ENCODE measurements around the gene ASB16.
A peak's percentile ranks its signal among the peaks of the same experiment; 100 is the strongest.

Gene ASB16

DNA sequence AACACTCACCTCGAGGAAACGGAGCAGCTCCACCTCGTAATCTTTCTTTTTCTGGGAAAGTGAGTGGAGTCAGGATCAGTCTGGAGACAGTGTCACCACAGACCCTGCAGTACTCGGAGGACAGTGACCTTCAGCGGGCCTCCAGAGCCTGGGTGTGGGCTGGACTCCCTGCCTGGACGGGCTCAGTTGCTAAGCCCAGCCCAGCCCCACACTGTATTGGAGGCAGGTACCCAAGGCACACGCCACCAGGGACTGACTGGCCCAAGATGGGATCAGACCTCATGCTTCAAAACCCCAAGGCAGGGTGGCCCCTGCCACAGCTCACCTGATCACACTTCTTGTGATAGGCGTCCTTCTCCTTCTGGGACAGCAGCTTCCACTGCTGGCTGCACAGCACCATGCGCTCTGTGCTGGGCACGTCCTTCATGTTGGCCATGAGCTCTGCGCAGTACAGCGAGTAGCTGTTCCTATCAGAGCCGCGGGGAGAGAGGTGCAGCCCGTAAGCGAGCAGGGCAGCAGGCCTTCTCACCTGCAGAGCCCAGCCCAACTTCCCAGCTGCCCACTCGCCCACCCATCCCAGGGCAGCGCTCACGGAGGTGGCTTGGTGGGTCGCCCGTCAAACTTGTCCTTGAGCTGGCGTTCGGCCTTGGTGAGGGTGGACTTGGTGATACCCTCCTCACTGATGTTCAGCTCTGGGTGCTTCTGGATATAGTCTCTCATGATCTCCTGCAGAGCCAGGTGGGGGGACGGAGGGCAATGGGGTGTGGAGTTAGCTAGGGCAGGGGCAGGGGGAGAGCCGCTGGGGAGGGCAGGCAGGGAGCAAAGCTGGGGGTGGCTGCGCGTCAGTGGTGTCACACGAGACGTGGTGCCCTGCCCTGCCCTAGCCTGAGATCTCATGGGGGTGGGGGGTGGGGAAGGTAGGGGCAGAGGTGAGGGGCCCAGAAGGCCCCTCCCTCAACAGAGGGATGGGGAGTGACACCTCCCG is 41.1 kb downstream of the ASB16 start:
- DNase-seq, result no peak

DNA sequence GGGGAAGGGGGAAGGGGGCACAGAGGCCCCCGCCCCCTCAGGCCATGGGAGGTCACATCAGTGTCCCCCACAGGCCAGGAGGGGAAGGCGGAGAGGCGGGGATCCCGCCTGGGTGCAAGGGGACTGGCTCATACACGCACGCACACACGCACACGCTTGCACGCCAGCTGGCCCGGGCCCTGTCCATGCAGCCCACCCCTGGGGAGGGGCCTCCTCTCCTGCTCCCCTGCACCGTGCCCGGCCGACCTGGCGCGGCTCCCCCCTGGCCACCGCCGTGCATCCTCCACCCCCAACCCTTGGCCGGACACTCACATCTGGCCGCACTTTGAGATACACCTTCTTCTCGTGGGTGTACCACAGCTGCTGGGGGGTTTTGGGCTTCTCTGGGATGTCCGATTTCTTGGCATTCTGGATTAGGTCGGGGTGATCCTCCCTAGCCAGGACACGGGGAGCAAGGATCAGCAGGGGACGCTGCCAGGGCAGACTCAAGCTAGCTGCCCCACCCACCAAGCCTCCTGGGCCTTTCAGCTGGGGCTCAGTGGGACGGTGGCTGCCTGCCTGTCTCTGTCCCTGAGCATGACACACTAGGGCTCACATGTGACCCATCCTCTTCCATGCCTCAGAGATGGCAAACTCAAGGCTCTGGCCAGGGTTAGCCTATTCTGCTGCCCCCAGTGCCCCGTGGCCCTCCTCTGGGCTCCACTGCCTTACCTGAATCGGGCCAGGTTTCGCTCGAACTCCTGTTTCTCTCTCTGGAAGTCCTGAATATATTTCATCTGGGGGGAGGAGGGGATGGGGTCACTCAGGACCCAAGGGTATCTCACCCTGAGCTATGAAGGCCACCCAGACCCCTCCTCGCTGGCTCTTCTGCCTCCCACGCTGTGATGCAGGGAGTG is 42.3 kb downstream of the ASB16 start:
- DNase-seq, result no peak

DNA sequence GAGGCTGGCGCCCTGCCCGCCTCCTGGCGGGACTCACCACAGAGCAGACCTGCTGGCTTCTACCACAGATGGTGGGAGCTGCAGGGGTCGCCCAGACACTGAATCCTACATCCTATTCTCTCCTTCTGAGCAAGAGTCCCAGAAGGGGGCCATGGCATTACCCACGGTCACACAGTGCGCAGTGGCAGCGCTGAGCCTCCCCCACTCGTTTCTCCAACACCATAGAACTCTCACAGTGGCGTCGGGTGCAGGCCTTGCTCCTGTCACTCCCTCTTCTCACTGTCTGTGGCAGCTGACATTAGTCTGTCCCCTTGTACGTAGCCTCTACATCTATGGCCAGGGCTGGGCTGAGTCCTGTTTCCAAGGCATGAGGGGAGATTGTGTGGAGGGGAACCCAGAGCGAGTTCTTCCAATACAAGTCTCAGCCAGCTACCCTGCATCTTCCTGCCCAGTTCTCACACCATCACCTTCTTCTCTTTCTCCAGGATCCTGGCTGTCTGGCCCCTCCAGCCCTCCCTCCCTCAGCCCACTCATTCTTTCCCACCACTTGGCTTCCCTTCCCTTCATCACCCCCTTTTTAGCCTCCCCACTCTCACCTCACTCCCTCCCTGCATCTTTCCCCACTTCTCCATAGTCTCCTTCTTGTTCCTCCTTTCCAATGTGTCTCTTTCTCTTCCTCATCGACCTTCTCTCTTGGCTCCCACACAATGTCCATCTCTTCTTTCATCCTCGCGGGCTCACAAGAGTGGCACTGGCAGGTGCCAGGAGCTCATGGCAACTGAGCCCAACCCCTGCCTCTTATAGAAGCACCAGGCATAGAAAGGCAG is 43.1 kb downstream of the ASB16 start:
- DNase-seq, result no peak

DNA sequence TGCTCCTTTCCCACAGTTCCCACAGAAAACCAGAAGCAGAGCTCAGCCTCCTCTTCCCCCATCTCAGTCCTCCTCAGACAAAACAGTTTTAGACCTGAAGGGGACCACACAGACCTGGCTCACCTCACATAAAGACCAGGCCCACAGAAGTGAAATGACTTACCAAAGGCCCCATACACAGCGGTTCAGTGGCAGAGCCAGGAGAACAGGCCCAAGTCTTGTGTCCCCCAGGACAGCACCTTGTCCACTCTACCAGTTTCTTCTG is 43.7 kb downstream of the ASB16 start:
- DNase-seq, result no peak

DNA sequence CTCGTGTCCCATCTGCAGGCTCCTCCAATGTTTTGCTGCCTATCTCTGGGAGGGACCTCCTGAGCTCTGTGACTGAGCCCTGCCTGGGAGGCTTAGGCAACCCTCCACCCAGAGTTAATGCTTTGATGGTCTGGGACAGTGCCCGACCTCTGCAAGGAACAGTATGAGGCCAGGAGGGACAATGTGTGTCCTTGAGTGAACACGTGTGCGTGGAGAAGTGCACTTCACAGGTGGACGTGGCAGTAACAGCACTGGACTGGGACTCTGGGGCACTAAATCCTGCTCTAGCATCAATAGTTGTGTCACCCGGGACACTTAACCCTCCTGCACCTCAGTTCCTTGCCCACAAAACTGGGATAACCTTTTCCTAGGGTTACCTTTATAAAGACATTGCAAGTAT is 44.4 kb downstream of the ASB16 start:
- no peak for DNase-seq

DNA sequence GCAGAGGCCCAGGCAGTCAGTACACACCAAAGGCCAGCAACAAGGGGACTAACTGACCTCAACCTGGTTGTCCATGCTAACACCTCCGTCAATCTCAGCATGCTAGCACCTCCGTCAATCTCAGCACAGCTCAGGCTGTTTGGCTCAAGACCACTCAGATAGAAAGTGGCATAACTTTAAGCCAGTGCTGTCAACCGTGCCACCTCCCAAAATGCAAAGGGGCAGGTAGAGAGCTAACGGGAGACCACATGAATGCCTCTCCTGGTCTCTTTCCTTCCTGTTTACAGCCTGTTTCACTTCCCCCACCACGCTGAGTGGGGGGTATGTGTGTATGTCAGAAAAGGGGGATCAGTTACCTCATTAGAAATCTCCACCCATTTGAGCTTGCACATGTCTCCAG is 45.7 kb downstream of the ASB16 start:
- DNase-seq, result no peak

DNA sequence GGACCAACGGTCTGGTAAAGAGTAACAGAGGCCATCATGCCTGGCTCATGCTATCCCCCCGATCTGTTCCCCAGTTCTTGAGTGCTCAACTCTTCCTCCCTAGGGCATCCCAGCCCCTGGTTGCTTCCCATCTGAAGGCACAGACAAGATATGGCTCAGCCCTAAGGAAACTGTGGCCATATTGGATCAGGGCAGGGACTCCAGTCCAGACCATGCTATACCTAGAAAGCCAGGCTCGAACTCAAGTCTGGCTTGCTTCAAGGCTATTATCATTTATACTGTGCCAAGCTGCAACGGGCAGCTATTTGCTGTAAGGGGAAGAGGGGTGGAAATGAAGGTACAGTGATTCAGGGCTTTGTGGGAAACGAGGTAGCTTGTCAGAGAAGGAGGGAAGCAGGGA is 46.2 kb downstream of the ASB16 start:
- DNase-seq, result no peak

DNA sequence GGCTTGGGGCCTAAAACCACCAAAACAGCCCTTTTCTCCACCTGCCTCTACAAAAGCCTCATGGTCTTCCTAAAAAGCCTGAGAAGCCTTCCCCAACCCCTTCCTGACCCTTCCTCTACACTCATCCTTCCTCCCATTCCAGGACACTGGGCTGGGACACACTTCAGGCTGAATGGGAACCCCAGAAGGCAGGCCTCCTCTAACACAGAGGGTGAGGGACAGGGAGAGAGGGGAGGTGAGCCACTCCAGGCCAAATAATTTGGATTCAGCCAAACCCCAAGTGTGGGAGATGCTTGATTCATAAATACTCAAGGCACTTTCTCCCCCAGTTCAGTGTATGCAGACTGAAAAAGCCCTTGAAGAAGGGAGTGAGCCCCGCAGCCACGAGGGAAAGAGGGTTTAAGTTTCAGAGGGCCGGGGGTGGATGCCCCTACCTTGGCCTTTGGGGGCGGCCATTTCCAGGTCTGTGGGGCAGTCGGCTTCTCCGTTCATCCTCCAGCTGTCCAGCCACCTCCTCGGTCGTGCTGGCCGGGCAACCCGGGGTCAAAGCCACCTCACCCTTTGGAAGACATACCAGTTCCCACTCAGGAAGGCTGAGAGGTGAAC is 47.3 kb downstream of the ASB16 start:
- DNase-seq, result no peak

DNA sequence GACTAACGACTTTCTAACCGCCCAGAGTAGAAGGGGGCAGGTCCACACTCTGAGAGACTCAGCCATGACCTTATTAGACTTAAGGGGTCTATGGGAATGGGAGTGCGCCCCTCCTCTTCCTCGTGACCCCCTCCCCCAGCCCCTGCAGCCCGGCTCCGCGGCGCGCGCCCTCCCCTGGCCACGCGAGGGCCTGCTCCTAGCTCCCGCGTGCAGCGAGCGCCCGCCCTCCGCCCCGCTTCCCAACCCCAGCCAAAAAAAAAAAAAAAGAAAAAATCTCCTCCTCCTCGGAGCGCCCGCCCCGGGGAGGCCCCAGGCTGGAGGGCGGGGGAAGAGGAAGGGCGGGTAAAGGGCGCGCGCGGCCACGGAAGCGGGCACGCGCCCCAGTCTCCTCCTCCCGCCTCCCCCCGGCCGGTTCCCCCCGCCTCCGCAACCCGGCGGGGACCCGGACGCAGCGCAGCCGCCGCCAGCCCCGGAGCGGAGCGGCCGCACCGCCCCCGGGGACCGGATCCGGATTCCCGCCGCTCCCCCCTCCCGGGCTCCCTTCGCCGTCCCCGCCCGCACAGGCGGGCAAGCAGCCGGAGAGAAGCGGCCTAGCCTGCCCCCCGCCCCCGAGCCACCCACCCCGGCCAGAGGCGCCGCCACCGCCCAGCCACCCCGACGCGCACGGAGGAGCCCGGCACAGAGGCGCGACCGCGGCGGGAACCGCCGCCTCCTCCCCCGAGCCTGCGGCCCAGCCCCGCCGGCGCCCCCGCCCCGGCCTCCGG is 48.0 kb downstream of the ASB16 start:
- DNase-seq, result peak; percentile 95

DNA sequence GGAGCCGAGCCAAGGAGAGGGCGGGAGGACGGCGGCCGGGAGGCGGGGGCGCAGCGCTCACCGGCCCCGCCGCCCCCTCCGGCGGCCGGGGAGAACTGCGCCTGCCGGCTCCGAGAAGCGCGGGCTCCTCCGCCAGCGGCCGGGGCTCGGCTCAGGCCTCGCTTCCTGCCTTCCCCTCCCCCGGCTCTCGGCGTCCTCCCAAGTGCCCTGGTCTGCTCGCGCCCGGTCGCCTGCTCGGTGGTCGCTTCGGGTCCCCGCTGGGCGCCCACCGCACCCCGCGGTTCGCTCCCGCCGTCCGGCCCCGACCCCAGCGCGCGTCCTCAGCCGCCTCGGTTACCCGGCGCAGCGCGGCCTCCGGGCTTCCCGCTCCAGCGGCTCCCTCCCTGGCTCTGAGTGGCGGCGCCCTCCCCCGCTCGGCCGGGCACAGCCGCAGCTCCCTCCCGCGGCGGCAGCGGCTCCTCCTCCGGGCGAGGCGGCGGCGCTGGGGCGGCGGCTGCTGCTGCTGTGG is 48.7 kb downstream of the ASB16 start:
- DNase-seq, result peak; percentile 77

DNA sequence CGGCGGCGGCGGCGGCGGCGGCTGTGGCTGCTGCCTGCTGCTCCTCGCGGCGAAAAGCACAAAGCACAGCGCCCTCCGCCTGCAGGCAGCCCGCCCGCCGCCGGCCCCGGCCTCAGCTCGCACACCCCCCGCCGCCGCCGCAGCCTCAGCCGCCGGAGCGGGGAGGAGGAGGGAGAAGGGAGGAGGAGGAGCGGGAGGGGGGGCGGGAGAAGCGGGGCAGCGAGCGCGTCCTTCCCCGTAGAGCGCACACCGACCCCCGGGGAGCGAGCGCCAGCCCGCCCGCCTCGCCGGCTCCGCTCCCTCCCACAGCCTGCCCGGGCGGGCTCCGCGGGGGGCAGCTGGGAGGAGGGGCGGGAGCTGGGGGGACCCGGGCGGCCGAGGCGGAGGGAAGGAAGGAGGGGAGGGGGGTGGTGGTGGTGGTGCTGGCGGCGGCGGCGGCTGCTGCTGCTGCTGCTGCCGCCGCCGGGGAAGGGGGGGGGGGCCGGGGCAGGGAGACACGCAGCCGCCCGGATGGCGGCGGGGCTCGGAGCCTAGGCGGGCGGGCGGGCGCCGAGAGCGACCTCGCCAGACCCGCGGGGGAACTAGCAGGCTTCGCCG is 49.2 kb downstream of the ASB16 start, which contains the start of gene UBTF:
Gene UBTF, minus strand, starts transcription at position 60 of the 597 bp plus-strand sequence. CDS start 1,446 bp downstream, outside the sequence.
- peak; percentile 79 for DNase-seq

DNA sequence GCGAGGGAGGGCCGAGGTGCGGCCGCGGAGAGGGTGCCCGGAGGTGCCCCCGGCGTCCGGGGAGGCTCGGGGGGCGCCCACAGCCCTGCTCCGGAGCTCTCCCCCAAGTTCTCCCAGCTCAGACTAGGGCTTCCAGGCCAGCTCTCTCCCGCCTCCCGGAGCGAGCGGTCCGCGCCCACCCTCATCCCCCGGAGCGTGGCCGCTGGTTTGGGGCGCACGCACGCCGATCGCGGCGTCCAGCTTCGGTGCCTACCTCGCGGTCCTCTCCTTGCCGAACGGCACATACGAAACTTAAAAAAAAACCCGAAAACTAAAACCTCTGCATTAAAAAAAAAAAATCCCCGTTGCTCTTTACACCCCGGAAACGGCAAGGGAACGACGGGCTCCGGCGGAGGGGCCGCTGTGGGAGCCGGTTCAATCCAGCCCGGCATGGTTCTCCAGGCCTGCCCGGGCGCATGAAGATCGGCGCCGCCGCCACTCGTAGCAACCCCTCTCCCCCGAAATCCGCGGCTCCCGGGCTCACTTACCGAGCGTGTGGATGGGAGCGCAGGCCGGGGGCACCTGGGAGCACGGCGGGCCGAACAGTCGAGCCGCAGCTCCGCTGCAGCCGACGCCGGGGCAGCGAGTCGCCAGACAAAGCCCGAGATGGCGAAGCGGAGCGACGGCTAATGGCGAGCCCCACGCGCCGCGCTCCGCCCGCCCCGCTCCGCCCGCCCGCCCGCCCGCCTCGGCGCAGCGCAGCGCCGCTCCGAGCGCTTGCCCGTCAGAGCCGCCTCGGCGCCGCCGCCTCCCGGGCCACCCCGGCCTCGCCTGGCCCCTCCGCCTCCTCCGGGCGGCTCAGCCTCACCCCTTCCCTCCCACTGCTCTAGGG is 49.9 kb downstream of the ASB16 start:
- DNase-seq, result peak; percentile 49

DNA sequence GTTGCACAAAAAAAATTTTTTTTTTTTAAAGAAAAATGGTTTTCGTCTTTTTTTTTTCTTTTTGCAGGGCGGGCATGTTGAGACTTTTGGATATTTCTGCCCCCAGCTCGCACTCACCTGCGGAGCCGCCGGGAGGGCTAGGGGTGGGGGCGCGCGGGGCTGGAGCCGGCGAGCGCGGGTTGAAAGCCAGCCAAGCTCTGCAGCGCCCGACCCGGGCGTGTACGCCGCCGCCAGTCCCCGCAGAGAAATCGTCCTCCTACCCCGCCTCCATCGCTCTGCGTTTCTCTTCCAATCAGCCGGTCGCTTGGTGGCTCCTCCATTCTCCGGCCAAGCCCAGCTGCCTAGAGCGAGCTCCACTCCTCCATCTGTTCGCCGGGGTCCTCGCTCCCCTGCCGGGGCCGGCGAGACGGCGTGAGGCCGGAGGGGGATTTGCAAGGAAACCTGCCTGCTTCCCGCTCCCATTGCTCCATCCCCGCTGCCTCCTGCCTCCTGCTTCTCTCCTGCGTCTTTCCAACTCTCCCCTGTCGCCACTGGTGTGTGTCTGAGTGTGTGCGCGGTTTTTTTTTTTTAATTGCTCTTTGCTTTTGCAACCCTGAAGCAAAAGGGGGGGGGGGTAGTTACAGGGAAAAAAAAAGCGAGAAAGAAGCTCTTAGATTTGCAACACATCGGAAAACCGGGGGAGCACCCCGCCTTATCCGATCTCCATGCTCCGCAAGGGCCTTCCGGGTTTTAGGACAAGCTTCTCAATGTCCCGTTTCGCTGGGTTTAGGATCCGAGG is 50.8 kb downstream of the ASB16 start:
- DNase-seq, result peak; percentile 80

DNA sequence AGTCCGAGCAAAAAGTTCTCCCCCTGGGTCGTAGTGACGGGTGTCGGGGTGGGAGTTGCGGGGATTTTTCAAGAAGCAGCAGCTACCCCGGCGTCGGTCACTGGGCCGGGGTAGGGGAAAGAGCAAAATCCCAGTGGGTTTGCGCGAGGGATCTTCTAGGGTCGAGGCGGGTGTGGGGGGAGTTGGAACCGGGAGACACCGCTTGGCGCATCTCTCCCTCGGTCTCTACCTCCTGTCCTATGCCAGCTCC is 51.3 kb downstream of the ASB16 start:
- DNase-seq, result no peak

DNA sequence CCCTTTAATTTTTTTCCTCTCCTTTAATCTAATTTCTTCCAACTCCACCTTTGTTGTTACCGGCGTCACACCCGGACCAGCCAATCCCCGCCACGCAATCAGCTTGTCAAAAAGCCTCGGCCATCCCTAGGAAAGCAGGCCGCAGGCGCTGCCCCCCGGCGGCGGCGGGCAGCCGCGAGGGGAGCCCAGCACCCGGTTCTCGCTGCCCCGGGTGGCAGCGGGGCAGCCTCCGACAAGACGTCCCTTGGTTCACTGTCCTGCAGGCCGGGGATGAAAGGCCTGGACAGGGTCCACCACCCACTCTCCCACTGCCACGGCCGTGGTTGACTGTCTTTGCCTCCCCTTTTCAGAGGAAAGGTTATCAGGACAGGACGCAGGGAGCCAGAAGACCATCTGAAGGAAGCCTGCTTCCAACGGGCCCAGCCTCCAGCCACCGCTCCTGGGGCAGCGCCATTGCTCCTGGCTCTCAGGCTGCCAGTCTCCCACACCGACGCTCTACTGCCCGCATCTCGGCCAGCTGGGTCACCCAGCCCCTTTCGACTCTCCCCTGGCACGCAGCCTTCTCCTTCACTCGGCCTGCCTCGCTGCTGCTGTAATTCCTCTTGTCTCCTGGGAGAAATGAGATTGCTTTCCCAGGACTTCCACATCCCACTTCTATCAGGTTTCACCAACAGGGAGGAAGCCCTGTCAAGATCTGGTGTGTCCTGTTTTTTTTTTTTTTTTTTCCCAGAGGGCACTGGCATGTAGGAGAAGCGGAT is 51.8 kb downstream of the ASB16 start:
- DNase-seq, result peak; percentile 79

DNA sequence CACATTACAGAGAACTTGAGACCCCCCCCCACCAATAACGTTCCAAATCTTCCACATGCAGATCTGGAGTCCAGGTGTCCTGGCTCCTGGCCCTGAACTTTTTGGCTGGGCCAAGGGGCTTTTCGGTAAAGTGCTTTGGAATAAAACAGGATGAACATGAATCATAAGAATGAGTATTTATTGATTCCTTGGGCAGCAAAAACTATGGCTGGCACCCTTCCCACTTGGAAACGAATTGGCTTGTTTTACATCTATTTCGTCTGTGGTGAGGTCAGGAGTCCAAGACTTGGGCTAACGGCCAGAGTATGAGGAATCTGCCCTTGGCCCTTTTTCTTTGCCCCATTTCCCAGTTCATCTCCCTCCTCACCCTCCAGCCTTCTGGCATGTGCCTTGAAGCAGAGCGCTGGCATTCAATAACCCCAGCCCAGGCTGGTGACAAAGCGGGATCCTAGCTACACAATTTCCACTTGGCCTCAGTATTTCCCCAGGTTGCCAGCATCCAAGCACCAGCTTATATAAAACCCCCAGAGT is 53.1 kb downstream of the ASB16 start:
- peak; percentile 62 for DNase-seq

All from fibroblast of skin of right quadriceps (primary cell).